SIG-M5 treated with dmso at 0.1 percent for 504 hours (cell line): Measurements from ENCODE around the gene PRTFDC1.
"Not testable (repeated sequence)": the region's sequence is repeated elsewhere in the genome, so short reads cannot be mapped to it uniquely, and the experiment has no call there.

ENCODE experiments used
- DNase-seq: peaks from one replicate; lab custom pipeline; 2025; ENCODE audit not compliant: unreplicated experiment; lab: John Stamatoyannopoulos, UW

PRTFDC1 gene

DNA sequence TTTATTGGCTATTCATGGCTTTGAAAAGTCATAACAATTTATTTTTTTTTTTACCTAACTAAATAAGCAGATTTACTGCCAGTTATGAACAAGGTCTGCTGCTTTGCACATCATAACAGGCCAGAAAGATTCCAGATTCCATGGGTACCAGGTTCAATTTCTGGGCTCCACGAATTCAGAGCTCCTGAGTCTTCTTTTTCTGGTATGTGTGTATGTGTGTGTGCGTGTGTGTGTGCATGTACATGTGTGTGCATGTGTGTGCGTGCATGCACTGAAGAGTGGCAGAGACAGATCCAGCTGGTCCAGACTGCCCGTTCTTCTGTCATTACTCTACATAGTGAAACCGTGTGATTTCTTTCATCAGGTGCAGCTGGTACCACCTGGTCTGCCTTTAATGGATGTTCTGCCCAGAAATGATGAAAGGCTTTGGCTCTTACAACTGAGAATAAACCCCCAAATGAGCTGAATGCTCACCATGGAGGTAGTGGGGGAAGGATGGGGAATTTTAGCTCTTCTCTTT lies 14.6 kb upstream of the PRTFDC1 start:
- no peak for DNase-seq

DNA sequence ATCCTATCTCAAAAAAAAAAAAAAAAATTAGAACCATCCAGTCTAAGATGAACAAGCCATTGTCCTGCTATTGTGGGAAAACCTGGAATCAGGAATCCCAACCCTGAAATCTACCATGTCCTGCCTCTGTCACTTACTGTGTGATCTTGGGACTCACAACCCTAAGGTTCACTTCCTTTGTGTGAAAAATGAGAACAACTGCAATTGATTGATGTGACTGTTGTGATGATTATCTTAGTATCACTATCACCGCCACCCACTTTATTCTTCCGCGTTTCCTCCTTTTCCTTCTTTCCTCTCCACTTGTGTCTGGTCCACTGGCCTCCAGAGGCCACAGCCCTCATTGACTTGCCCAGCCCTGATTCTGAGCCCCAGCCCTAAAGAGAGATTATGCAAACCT lies 12.6 kb upstream of the PRTFDC1 start:
- DNase-seq: no peak

DNA sequence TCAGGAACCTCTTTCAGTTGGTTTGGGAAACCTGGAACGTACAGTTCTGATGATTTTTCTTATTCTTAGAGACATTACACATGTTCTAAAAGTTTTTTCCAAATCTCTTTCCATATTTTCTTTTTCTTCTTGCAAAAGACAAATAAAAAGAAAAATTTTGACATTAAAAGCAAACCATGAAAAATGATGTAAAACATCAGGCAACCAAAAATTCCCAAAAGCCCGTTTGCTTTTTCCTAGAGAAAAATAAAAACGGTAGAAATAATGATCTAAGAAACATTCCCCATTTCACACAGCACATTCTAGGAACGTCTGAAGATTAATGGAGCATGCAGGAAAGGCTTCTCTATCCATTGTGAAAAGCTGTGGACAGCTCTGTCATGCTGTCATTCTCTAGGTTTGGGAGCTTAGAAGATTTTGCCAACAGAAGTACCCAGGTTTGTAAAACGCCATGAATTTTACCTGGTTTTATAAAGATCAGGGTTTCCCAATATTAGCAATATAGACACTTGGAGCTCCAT lies 11.2 kb upstream of the PRTFDC1 start:
- DNase-seq: no peak

DNA sequence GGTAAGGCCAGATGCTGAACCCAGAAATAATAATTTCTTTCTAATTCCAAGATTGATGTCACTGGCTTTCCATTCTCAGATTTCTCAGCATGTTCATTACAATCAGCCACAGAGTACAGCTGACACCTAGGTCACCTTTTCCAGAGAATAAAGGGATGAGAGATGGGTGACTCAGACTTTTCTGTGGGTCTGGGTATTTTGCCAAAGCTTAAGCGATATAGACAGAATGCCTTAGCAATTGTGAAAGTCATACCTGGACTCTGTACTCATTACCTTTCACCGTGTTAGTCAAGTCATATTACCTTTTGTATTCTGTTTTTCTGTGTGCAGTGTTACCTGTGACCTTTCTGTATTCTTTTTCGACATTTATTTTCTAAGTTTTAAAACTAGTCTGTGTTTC lies 10.6 kb upstream of the PRTFDC1 start:
- DNase-seq: no peak

DNA sequence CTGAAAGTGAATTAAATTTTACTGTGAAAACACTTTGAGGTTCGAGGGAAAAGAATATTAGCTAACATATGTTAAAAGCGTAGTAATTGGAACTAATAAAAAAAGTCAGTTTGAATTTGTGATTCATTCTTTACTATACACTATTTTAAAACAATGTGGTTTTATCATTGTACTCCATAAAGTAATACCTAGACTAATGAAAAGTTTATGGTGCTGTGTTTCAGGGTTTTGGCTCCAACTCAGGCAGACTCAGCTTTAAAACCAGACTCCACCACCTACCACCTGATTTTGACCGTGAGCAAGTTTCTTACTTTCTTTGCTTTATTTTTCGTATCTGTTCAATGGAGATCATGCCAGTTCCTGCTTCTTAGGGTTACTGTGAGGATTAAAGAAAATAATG lies 9.2 kb upstream of the PRTFDC1 start:
- no peak for DNase-seq

DNA sequence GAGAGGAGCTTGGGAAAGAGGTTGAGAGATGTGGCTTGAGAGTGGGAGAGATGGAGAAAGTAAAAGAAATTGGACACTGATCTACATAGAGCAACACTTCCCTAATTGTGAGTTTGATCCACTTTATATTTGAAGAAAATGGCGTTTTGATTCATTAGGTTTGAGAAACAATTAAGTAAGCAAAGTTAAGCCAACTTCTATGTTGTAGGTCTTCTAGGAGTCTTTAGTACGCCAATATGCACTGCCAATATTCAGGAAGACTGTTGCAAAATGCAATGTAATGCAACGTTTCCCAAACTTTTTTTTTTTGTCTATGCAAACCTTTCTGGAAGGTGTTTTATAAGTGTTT lies 7.0 kb upstream of the PRTFDC1 start:
- no peak for DNase-seq

DNA sequence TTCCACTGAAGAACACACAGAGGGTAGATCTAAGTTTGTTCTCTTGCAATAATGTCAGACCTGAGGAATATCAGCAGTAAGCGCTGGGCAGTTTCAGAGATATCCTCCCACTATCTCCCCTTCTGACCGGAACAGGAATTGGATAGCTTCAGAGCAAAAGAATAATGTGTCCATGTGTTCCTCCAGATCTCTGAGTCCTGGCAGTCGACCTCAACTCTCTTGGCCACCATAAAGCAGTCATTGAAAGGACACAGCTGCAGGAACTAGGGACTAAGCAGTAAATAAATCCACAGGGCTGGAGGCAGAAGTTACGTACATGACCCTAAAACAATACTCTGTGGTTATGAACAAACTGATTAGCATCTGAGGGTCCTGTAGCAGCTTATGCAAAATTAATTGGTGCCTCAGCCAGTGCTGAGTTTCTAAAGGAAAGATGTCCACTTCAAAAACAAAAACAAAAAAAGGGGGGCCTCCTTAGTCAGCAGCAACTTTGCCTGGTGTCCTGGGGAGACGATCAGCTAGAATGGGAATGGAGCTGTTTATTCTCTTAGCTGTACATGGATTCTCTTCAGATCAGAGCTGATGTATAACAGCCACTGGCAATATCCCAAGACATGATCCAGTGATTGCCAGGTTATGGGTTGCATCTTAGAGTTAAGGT lies 6.4 kb upstream of the PRTFDC1 start:
- DNase-seq: no peak

DNA sequence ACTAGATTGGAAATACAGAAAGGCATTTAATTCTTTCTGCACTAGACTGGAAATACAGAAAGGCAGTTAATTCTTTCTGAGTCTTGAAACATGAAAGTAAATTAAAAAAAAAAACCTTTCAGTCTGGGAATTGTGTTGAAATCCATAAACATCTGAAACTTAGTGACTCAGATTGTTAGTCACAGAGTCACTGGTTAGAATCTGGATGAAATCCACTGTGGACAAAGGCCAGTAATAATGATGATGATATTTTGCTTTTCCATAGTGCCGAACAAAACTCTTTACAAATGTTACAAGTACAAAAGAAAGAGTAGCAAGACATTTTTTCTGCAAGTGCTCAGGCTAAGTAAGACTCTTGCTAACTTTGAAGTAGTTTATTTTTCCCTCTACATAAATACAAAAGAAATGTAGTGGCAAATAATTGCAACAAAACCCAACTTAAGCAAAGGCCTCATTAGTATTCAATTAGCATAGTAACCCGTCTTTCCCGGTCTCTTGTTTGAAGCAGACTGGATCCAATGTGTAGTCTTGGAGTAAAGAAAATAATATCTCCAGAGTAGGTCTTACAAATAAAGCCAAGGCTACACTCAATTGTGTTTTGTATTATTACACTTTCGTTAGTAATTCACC lies 5.8 kb upstream of the PRTFDC1 start:
- no peak for DNase-seq

DNA sequence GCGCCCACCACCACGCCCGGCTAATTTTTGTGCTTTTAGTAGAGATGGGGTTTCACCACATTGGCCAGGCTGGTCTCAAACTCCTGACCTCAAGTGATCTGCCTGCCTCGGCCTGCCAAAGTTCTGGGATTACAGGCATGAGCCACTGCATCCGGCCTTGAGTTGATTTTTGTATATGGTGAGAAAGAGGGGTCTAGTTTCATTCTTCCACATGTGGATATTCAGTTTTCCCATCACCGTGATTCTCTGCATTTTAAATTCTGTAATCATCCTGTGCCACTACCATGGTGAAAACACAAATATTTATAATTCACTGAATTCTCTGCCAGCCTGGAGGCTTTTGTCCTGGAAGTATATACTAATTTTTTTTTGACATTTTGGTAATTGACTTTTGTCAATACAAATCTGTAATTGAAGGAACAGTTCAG lies 5.2 kb upstream of the PRTFDC1 start:
- DNase-seq: not testable (repeated sequence)

DNA sequence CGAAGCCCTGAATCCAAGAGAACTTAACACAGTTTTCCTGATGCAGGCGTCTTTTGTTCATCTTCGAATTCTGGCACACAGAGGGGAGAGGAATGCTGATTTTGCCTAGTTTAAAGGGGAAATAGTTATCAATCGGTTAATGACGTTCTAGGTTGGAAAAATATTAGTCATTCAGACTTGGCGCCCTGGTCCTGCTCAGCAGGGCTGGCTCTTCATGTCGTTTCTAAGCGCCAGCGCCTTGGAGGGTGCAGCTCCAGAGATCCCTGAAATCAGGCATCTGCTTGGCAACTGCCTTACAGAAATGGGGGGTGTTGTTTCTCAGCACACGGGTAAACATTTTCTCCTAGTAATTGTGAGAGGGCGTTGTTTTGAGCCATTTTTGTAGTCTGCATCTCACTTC lies 1.3 kb upstream of the PRTFDC1 start:
- DNase-seq: no peak

DNA sequence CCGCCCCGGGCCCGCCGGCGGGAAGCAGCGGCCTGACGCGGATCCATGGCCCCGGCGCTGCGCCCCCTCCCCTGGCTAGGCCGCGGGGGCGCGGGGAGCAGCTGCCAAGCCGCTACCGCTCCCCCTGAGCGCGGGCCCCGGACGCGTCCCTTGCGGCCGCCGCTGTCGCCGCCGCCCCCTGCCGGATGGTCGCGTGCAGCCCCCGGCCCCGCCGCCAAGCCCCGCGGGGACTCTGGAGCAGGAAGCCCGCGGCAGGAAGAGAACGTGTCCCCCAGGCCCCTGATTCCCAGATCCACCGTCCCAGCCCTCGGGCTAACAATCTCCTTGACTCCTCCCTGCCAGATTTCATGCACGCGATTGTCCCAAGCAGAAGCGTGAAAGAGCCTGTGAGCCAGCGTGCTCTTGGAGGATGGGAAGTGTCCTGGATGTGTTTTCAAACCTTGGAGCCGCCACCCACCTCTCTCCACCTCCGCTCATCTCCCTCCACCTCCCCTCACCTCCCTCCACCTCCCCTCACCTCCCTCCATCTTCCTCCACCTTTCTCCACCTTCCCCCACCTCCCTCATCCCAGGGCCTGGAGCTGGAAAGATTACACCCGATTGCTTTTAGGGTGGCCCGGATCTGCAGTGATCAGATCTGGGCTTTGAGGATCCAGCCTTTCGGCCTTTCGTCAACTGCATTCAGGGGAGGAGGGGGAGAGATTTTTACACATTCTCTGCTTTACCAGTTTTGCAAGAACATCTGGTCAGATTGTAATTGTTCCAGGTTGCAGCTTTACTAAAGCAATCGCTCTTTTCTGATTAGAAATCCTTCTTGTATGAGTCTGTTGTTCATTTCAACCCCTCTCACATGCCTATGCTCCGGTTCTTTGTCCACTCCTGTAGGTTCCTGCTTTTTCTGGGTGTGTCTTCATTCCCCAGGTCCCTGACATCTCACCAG lies 570 bp upstream of the PRTFDC1 start:
- no peak for DNase-seq

DNA sequence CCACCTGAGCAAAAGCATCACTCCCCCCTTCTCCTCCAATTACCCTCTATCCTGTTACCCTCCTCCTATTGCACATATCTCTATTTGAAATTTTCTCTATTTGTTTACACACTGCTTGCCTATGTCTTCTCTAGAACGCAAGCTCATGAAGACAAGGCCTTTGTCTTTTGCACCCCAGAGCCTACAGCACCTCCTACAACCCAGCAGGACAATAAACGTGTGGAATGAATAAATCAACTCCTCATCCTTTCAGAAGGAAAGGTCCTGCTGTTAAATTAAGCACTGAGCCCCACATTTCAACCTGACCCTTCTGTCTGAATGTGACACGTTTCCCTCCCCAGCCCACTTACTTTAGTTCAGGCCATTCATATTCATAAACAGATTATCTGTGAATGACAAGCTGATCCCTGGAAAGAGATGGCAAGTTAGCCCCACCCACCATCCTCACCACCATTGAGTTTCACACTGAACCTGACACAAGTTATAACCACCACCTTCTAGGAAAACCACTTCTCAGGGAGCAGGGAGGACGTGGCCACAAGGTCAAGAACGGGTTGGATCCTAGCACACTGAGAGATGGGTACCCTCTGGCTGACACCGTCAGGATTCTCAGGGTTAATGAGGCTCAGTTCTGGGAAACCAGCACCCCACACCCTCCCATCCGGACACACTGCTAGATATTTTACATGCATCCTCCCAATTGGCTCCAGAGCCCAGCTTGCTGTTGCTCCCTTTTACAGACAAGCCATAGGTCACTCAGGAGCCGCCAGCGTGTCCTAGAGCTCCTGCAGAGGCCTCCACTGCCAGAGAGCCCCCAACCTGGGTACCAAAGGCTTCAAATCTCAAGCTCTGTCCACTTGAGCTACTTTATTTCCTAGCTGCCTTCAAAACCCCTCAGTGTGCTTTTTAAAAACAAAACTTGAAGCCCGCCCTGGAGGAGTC lies 934 bp downstream of the PRTFDC1 start:
- no peak for DNase-seq

DNA sequence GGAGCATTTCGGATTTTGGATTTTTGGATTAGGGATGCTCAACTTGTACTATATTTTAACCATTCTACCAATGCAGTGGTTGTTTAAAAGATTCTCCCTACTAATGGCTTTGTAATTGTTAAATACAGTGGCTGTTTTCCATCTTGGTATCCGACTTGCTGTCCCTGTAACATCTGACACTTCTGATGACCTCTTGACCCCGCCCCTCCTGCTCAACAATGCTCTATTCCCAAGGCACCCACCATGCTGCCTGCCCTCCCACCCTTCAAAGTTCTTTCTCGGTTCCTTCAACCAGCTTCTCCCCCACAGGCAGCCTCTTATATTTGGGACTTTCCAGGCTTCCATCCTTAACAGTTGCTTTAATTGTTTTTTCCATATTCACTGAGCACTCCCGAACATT lies 2.0 kb downstream of the PRTFDC1 start:
- no peak for DNase-seq

DNA sequence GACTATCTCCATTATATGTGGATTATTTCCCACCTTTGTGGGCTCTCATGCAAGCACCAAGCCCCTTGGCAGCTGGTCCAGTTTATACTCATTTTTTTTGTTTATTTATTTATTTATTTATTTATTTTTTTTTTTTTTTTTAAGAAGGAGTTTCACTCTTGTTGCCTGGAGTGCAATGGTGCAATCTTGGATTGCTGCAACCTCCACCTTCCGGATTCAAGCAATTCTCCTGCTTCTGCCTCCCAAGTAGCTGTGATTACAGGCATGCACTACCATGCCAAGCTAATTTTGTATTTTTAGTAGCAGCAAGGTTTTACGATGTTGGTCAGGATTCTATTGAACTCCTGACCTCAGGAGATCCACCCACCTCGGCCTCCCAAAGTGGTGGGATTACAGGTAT lies 2.8 kb downstream of the PRTFDC1 start:
- DNase-seq: no peak

DNA sequence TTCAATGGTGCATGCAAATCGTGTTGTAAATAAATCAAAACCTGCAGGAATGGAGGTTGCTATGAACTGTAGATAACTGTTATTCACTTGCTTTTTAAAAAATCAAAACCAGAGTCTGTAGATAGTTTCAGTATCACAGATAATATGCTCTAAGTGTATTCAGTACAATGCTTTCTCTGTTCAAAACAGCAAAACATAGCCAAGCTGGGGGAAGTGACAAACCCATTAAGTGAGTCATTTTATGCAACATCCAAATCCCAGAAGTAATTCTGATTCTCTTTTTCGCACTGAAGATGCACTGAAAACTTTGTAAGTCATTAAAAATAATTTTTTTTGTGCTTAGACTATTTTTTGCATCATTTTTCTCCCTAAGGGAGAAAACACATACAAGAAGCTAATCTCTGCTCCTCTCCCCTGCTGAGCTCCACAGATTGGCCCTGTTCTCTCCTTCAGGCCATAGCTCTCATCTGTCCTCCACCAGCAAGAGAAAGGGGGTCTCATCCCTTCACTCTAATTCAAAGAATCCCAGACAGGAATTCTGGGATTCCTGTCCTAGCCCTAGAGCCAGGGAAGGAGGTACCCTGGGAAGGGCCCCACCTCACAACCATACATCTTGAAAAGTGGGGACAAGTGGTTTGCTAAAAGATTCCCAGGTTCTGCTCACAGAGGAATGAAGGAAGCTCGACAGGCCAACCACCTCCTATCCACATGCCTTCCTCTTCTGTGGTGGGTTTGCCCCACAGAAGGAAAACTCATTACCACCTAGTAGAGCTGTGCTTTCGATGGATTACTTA lies 4.9 kb downstream of the PRTFDC1 start:
- DNase-seq: no peak

DNA sequence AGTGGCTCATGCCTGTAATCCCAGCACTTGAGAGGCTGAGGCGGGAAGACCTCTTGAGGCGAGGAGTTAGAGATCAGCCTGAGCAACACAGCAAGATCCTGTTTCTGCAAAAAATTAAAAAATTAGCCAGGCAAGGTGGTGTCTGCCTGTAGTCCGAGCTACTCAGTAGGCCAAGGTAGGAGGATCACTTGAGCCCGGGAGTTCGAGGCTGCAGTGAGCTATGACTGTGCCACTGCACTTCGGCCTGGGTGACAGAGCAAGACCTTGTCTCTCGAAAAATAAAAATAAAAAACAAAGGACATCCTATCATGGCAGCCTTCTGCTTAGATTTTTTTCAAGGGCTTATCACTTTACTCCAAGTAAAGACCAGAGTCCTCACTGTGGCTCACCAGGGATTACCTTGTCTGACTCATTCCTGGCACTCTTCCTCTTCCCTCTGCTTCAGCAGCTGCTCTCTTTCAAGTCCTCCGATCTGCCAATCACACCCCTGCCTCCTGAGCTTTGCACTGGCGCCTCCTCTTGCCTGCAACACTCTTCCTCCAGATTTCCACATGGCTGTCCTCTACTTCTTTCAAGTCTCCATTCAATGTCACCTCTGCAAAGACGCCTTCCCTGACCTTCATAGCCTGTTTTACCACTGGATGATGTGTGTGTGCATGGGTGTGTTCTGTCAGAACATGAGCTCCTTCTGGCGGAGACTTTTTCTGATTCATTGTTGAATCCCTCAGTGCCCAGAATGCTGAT lies 7.7 kb downstream of the PRTFDC1 start:
- DNase-seq: no peak

DNA sequence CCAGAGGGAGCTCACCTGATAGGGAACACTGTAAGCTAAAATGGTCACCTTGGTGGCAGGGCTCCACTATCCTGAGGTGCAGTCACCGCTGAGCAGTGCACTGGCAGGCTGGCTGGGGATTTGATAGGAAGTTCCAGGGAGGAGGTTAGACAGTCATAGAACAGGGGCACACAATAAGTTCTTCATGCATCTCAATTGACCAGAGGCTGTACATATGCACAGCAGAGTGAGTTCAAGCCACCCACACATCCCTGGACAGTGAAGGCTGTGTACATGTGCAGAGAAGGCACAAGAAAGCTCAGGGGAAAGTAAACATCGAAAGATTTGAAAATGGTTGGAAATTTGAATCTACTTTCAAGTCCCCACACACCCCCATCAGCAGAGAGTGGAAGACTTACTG lies 13.9 kb downstream of the PRTFDC1 start:
- no peak for DNase-seq

DNA sequence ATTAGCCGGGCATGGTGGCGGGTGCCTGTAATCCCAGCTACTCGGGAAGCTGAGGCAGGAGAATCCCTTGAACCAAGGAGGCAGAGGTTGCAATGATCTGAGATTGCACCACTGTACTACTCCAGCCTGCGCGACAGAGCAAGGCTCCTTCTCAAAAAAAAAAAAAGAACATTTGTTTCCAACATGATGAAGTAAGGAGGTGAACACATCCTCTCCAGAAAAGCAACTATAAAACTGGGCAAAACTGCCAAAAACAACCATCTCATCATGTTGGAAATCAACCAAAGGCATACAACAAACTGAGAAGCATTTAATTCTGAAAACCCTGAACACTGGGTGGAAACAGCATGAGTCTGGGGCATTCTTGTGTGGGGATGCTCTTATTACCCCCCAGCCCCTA lies 14.3 kb downstream of the PRTFDC1 start:
- DNase-seq: no peak
